Hepatocyte (in vitro differentiated cells): ENCODE measurements around the gene LIN54. TPM values are rescaled to one million over a fixed set of nuclear protein-coding genes. Genes with fewer than 3 reads are reported as not detected.

Experiments
- DNase-seq: peaks from one replicate; pipeline ENCODE4 v3.0.0-alpha.2; 2016; ENCODE audit warnings: low spot score
- H2AFZ ChIP-seq: fragments of 200-600 bp; sonication (generic); 2 replicates; pipeline ENCODE4 v1.6.0; 2016; ENCODE audit warnings: antibody characterized with exemption, mild to moderate bottlenecking
- H3K27ac ChIP-seq: fragments of 200-600 bp; sonication (generic); 2 replicates; pipeline ENCODE4 v1.5.1; 2016; ENCODE audit warnings: mild to moderate bottlenecking
- H3K27me3 ChIP-seq: fragments of 200-600 bp; sonication (generic); 2 replicates; pipeline ENCODE4 v1.6.1; 2016
- H3K36me3 ChIP-seq: fragments of 200-600 bp; sonication (generic); replicated peaks from 2 replicates; pipeline ENCODE4 v1.5.1; 2016; ENCODE audit warnings: low read depth; ENCODE audit not compliant: insufficient read depth
- H3K4me1 ChIP-seq: fragments of 200-600 bp; sonication (generic); 2 replicates; pipeline ENCODE4 v1.5.1; 2016; ENCODE audit warnings: mild to moderate bottlenecking, moderate library complexity; ENCODE audit not compliant: insufficient read depth
- H3K4me2 ChIP-seq: fragments of 200-600 bp; sonication (generic); 2 replicates; pipeline ENCODE4 v1.6.0; 2016
- H3K4me3 ChIP-seq: fragments of 200-600 bp; sonication (generic); 2 replicates; pipeline ENCODE4 v1.5.1; 2016; ENCODE audit warnings: mild to moderate bottlenecking
- H3K79me2 ChIP-seq: fragments of 200-600 bp; sonication (generic); 2 replicates; pipeline ENCODE4 v1.6.0; 2017; ENCODE audit warnings: mild to moderate bottlenecking
- H3K9me2 ChIP-seq: fragments of 200-600 bp; sonication (generic); replicated peaks from 2 replicates; pipeline ENCODE4 v1.6.0; 2017; ENCODE audit warnings: mild to moderate bottlenecking; ENCODE audit not compliant: insufficient read depth
- H3K9me3 ChIP-seq: fragments of 200-600 bp; sonication (generic); 2 replicates; pipeline ENCODE4 v1.5.1; 2016; ENCODE audit warnings: low read depth, mild to moderate bottlenecking
- H4K20me1 ChIP-seq: fragments of 200-600 bp; sonication (generic); 2 replicates; pipeline ENCODE4 v1.6.0; 2016; ENCODE audit warnings: mild to moderate bottlenecking; ENCODE audit not compliant: insufficient read depth, poor library complexity, severe bottlenecking
- EZH2 ChIP-seq: fragments of 200-600 bp; sonication (generic); IDR thresholded peaks from 2 replicates; pipeline ENCODE4 v1.6.1; 2016; ENCODE audit warnings: antibody characterized with exemption, mild to moderate bottlenecking, borderline replicate concordance
- EZH2phosphoT487 ChIP-seq: fragments of 200-600 bp; sonication (generic); IDR thresholded peaks from one replicate; pipeline ENCODE4 v1.6.1; 2018; ENCODE audit warnings: antibody characterized with exemption, mild to moderate bottlenecking, low read depth, moderate library complexity; ENCODE audit not compliant: unreplicated experiment, severe bottlenecking
- WGBS: methylation state at CpG from one replicate; pipeline ENCODE4 v1.1.6; 2016; ENCODE audit warnings: low lambda C conversion rate; ENCODE audit errors: missing lambda C conversion rate; 5-methylcytosine and 5-hydroxymethylcytosine counted together
- polyA plus RNA-seq: library from polyadenylated mRNA; unstranded; fragments of >200 nt; fragmentation: Nextera tagmentation; extraction: Ambion mirVana; gene quantifications from 2 replicates; pipeline ENCODE4 v1.2.1, GENCODE V29; 2016
- total RNA-seq: library from RNA; depleted of rRNA; stranded (reverse); fragments of >200 nt; gene quantifications from 2 replicates; pipeline ENCODE4 v1.2.3, GENCODE V29; 2014
- TF ChIP-seq, protein P1 (sequence below): fragments of 200-600 bp; sonication (generic); IDR thresholded peaks from 2 replicates; pipeline ENCODE4 v1.5.1; 2016; ENCODE audit warnings: antibody characterized with exemption, mild to moderate bottlenecking; ENCODE audit not compliant: poor library complexity

The LIN54 gene
- total and polyA plus RNA-seq, 2 experiments from 2014 or later = 2.7 to 19.8 TPM

DNA sequence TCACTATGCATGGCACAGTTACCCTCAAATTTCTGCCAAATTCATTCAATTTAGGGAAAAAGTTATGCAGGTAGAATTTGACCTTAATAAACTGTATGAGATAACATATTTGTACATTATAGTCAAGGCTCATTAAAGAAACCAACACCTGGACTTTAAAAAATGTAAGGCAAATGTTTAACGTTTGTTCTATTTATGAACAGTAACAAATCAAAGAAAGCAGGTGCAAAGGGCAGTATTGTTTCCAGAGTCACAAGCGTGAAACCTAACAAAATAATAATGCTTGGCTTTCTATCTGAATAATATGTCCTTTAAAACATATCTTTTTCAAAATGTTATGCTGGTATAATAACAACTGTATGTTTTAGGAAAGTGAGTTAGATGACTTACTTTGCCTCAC lies 41.2 kb downstream of the LIN54 start:
- DNase-seq = no peak
- Histone ChIP-seq H2AFZ (no peak overlapping the region), H3K9me3 (no peaks in the 10 kb centered on the region), H3K79me2 (no peaks in the 10 kb centered on the region), H3K9me2 (no peaks in the 10 kb centered on the region), H3K4me1 (no peaks in the 10 kb centered on the region), H3K4me2 (no peak overlapping the region), H3K27me3 (no peaks in the 10 kb centered on the region), H3K4me3 (no peak overlapping the region), H3K27ac (no peak overlapping the region), H3K36me3 (no peaks in the 10 kb centered on the region), H4K20me1 (no peaks in the 10 kb centered on the region)
- WGBS = 73% methylated on average over 2 of the region's 2 CpGs
- TF ChIP-seq, protein P1, sequence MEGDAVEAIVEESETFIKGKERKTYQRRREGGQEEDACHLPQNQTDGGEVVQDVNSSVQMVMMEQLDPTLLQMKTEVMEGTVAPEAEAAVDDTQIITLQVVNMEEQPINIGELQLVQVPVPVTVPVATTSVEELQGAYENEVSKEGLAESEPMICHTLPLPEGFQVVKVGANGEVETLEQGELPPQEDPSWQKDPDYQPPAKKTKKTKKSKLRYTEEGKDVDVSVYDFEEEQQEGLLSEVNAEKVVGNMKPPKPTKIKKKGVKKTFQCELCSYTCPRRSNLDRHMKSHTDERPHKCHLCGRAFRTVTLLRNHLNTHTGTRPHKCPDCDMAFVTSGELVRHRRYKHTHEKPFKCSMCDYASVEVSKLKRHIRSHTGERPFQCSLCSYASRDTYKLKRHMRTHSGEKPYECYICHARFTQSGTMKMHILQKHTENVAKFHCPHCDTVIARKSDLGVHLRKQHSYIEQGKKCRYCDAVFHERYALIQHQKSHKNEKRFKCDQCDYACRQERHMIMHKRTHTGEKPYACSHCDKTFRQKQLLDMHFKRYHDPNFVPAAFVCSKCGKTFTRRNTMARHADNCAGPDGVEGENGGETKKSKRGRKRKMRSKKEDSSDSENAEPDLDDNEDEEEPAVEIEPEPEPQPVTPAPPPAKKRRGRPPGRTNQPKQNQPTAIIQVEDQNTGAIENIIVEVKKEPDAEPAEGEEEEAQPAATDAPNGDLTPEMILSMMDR = no peak
- TF ChIP-seq EZH2phosphoT487 = no peak
- TF ChIP-seq EZH2 = no peak

DNA sequence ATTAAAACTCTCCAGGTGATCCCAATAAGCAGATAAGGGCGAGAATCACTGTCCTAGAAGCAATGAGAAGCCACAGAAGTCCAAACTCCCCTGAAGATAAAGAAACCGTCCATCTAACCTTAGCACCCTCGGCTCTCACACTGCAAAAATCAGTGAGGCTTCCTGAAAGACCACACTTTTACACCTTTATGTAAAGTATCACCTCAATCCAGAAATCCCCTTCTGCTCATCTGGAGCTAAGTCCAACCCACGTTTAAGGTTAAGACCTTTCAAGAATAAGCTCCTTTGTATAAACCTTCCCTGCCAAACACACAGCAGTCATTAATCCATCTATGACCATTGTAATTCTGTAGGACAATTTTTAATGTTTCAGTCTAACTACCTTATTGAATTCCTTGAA lies 41.7 kb downstream of the LIN54 start:
- no peaks in the 10 kb centered on the region for H3K79me2 ChIP-seq

DNA sequence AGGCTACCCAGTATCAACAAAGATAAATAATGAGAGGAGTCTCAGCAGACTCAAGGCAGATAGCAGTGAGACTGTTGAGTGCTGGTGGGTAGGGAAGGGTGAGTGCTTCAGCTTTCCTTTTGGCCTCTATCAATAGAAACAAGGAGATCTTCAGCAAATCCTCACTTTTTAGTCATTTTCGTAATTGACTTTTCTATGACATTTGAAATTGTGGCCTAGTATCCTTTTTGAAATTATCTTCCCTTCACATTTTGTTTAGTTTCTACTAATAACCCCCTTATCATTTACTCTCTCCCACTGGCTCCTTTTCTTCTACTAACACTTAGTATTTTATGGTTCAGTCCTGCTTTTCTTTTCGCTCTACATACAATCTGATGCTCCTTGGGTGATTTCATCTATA lies 44.9 kb downstream of the LIN54 start:
- Histone ChIP-seq H3K9me3 (no peaks in the 10 kb centered on the region), H3K27me3 (no peaks in the 10 kb centered on the region), H3K36me3 (no peaks in the 10 kb centered on the region), H2AFZ (no peak overlapping the region), H3K4me3 (no peak overlapping the region), H3K4me1 (no peaks in the 10 kb centered on the region), H3K27ac (no peak overlapping the region), H3K79me2 (no peaks in the 10 kb centered on the region), H3K4me2 (no peak overlapping the region), H3K9me2 (no peaks in the 10 kb centered on the region), H4K20me1 (no peaks in the 10 kb centered on the region)
- TF ChIP-seq EZH2 (no peak), EZH2phosphoT487 (no peak)
- TF ChIP-seq, protein P1 = no peak
- WGBS = 86% methylated on average over 2 of the region's 2 CpGs
- DNase-seq = no peak

More for the DNA sequence above, 41.7 kb downstream of the LIN54 start:
- Histone ChIP-seq H3K27me3 (no peaks in the 10 kb centered on the region), H3K9me3 (no peaks in the 10 kb centered on the region), H2AFZ (no peak overlapping the region), H4K20me1 (no peaks in the 10 kb centered on the region), H3K4me2 (no peak overlapping the region), H3K4me1 (no peaks in the 10 kb centered on the region), H3K36me3 (no peaks in the 10 kb centered on the region), H3K4me3 (no peak overlapping the region), H3K9me2 (no peaks in the 10 kb centered on the region), H3K27ac (no peak overlapping the region)
- WGBS = 88% methylated on average over 4 of the region's 4 CpGs
- no peak for TF ChIP-seq EZH2
- no peak for TF ChIP-seq EZH2phosphoT487
- TF ChIP-seq, protein P1 = no peak
- DNase-seq = no peak

DNA sequence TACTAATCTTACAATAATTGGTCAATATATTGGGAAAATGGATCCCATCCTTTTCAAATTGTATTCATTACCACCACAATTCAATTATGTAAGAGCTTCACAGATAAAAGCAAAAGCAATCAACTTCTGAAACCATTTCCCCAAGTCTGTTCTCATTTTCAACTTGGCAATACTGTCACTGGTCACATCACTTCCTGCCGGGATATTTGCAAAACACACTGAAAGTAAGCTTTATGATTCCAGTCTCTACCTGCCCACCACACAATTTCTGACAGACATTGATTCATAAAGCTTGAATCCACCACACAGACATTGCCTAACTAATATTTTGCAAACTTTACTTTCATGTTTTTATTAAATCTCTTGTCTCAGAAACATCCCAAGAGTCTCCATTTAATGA lies 53.6 kb downstream of the LIN54 start:
- 100% methylated on average over 1 of the region's 1 CpG for WGBS
- no peaks in the 10 kb centered on the region for H3K36me3 ChIP-seq
- H3K9me2 ChIP-seq = no peaks in the 10 kb centered on the region
- no peaks in the 10 kb centered on the region for H3K79me2 ChIP-seq
- TF ChIP-seq, protein P1 = no peak
- TF ChIP-seq EZH2 = no peak
- no peak for TF ChIP-seq EZH2phosphoT487
- no peak overlapping the region for H2AFZ ChIP-seq
- no peak overlapping the region for H3K4me3 ChIP-seq
- no peaks in the 10 kb centered on the region for H3K27me3 ChIP-seq
- H3K27ac ChIP-seq = no peak overlapping the region
- H3K9me3 ChIP-seq = no peaks in the 10 kb centered on the region
- H4K20me1 ChIP-seq = no peaks in the 10 kb centered on the region
- DNase-seq = no peak
- no peaks in the 10 kb centered on the region for H3K4me1 ChIP-seq
- no peak overlapping the region for H3K4me2 ChIP-seq
